Ureter (tissue), 1 donor: Measurements from ENCODE around the gene ADAM10. TPM values are rescaled to one million over a fixed set of nuclear protein-coding genes. Genes with fewer than 3 reads are reported as not detected.

Experiments
- DNase-seq: peaks from one replicate; pipeline ENCODE4 v3.0.0-alpha.2; 2020; ENCODE audit warnings: low spot score
- total RNA-seq: library from RNA; stranded (reverse); gene quantifications from one replicate; pipeline ENCODE4 v1.2.4, GENCODE V29; 2023
- donor health status: DM: yes; HTN: yes; CAD: no.

Gene ADAM10
- total RNA-seq, 1 donor from 2014 or later: 315 TPM

- DNase-seq: no peak
Measured at GRCh38 chr15:58576657-58577056, 172.8 kb downstream of the ADAM10 start.

- DNase-seq: no peak
Measured at GRCh38 chr15:58575045-58575786, 174.3 kb downstream of the ADAM10 start.

- no peak for DNase-seq
Measured at GRCh38 chr15:58574631-58575030, 174.9 kb downstream of the ADAM10 start.

GRCh38 chr15:58573270-58573669, 176.2 kb downstream of the ADAM10 start:
- no peak for DNase-seq

- no peak for DNase-seq
Measured at GRCh38 chr15:58572521-58572920, 177.0 kb downstream of the ADAM10 start.

- no peak for DNase-seq
Measured at GRCh38 chr15:58571491-58571890, 178.0 kb downstream of the ADAM10 start.

GRCh38 chr15:58569455-58569854, 180.1 kb downstream of the ADAM10 start:
- no peak for DNase-seq

GRCh38 chr15:58568157-58568571, 181.3 kb downstream of the ADAM10 start:
- no peak for DNase-seq

GRCh38 chr15:58566029-58566428, 183.5 kb downstream of the ADAM10 start:
- no peak for DNase-seq

GRCh38 chr15:58565619-58566018, 183.9 kb downstream of the ADAM10 start:
- DNase-seq: no peak

GRCh38 chr15:58564981-58565380, 184.5 kb downstream of the ADAM10 start:
- DNase-seq: peak; percentile 20

- DNase-seq: peak; percentile 14
Measured at GRCh38 chr15:58562135-58562534, 187.4 kb downstream of the ADAM10 start.

GRCh38 chr15:58561321-58561720, 188.2 kb downstream of the ADAM10 start:
- DNase-seq: no peak

- DNase-seq: peak; percentile 14
Measured at GRCh38 chr15:58559904-58560588, 189.5 kb downstream of the ADAM10 start.

GRCh38 chr15:58558777-58559176, 190.7 kb downstream of the ADAM10 start:
- no peak for DNase-seq

GRCh38 chr15:58556541-58556940, 193.0 kb downstream of the ADAM10 start:
- DNase-seq: no peak

GRCh38 chr15:58556028-58556361, 193.5 kb downstream of the ADAM10 start:
- DNase-seq: peak; percentile 13

- DNase-seq: peak; percentile 29
Measured at GRCh38 chr15:58555162-58556027, 194.1 kb downstream of the ADAM10 start.

GRCh38 chr15:58554758-58555157, 194.7 kb downstream of the ADAM10 start:
- peak; percentile 14 for DNase-seq

- DNase-seq: peak; percentile 27
Measured at GRCh38 chr15:58553365-58553918, 196.1 kb downstream of the ADAM10 start.

- DNase-seq: peak; percentile 35
Measured at GRCh38 chr15:58552505-58553364, 196.8 kb downstream of the ADAM10 start.
